Stomach (tissue), 9 donors: ENCODE results near the gene AAR2. TPM values are rescaled to one million over a fixed set of nuclear protein-coding genes. Genes with fewer than 3 reads are reported as not detected.

ENCODE experiments used
- DNase-seq, 2 donors: peaks; one replicate each; pipeline versions ENCODE4 v3.0.0 to v3.0.0-alpha.2; 2013 to 2019
- H3K27ac ChIP-seq, 5 donors: fragments of 200-600 bp in 4 of 5; sonication (generic) in 4 of 5; one replicate each; pipeline ENCODE4 v1.5.1; 2013 to 2019; ENCODE audit warnings: mild to moderate bottlenecking in 1 of 5, moderate library complexity in 1 of 5
- H3K27me3 ChIP-seq, 3 donors: fragments of 200-600 bp; sonication (generic); one replicate each; pipeline ENCODE4 v1.5.1; 2017 to 2019; ENCODE audit warnings: mixed run types in 1 of 3
- H3K36me3 ChIP-seq, 4 donors: fragments of 200-600 bp; sonication (generic); 1 replicate in 3 of 4; 2 replicates in 1 of 4; pipeline ENCODE4 v1.5.1; 2016 to 2019
- H3K4me1 ChIP-seq, 4 donors: fragments of 200-600 bp; sonication (generic); one replicate each; pipeline ENCODE4 v1.5.1; 2016 to 2019
- H3K4me3 ChIP-seq, 4 donors: fragments of 200-600 bp; sonication (generic) in 3 of 4; one replicate each; pipeline ENCODE4 v1.5.1; 2016 to 2019; ENCODE audit warnings: mild to moderate bottlenecking in 1 of 4
- H3K9me3 ChIP-seq, 4 donors: fragments of 200-600 bp; sonication (generic); one replicate each; pipeline ENCODE4 v1.5.1; 2016 to 2019
- CTCF ChIP-seq, 7 experiments: fragments of 450-650 bp in 4 of 7; fragments of 200-600 bp in 3 of 7; sonication (generic) in 3 of 7; IDR thresholded peaks; one replicate each; pipeline ENCODE4 v1.5.1; 2016 to 2019; ENCODE audit warnings: antibody characterized with exemption in 7 of 7, control low read depth in 2 of 7, mild to moderate bottlenecking in 1 of 7
- EP300 ChIP-seq: sonication (generic); formaldehyde crosslinking; IDR thresholded peaks from one replicate; pipeline ENCODE4 v1.6.1; 2017; ENCODE audit warnings: antibody characterized with exemption
- POLR2A ChIP-seq, 4 donors: fragments of 450-650 bp; IDR thresholded peaks; one replicate each; pipeline ENCODE4 v1.6.1; 2016; ENCODE audit warnings: antibody characterized with exemption in 4 of 4, control low read depth in 2 of 4, mild to moderate bottlenecking in 1 of 4, moderate library complexity in 1 of 4
- POLR2AphosphoS5 ChIP-seq, 3 donors: sonication (generic); formaldehyde crosslinking; IDR thresholded peaks; one replicate each; pipeline ENCODE4 v1.6.1; 2016; ENCODE audit warnings: antibody characterized with exemption in 3 of 3
- WGBS, 5 donors: extraction: QIAGEN DNeasy Blood & Tissue Kit in 3 of 5; methylation state at CpG; one replicate each; pipeline versions ENCODE4 v1.1.5 to v1.1.7; 2013 to 2018; 5-methylcytosine and 5-hydroxymethylcytosine counted together
- intact Hi-C: fragments of 100-400 bp; cut with DNase I; formaldehyde crosslinking; loops from one replicate; pipeline ENCODE4 v1.15.1; 2023; ENCODE audit warnings: low total_unique reads
- polyA plus RNA-seq, 3 donors: library from polyadenylated mRNA; stranded (reverse); fragments of 200-250 nt; gene quantifications; one replicate each; pipeline ENCODE4 v1.2.3, GENCODE V29; 2013
- total RNA-seq, 5 donors: library from RNA; depleted of rRNA; stranded (reverse); fragments of >200 nt; gene quantifications; one replicate each; pipeline versions ENCODE4 v1.1.0 to v1.2.3, GENCODE V29; 2014 to 2016
- donor health status: healthy with polysubstance abuse.
- donor health status: Bipolar disorder and iron deficiency.
- donor health status: healthy.

Gene AAR2
- total and polyA plus RNA-seq, 8 donors, result 4.7 to 75.6 (median 19.7) TPM

- WGBS, 5 donors, result 62 to 76% (median 67%) methylated on average over 4 of the region's 4 CpGs
- Histone ChIP-seq H3K4me3 (no peak overlapping the region), H3K27me3 (no peaks in the 10 kb centered on the region), H3K4me1 (no peaks in the 10 kb centered on the region), H3K9me3 (no peaks in the 10 kb centered on the region), H3K36me3 (peaks cover 31 to 98% (median 90%) of the 10 kb centered on the region in 4 donors), H3K27ac (no peak overlapping the region)
- TF ChIP-seq POLR2A (IDR thresholded peaks at IDR 0.05), result no peak
- no peak for TF ChIP-seq POLR2AphosphoS5 (IDR thresholded peaks at IDR 0.05)
- no peak for DNase-seq
- intact Hi-C loops, result no loop called here
Observed at GRCh38 chr20:36217226-36217625, 19.1 kb upstream of the AAR2 start.

- H3K4me3 ChIP-seq, result no peak overlapping the region
- no peak for TF ChIP-seq POLR2A (IDR thresholded peaks at IDR 0.05)
- no peak for TF ChIP-seq POLR2AphosphoS5 (IDR thresholded peaks at IDR 0.05)
- TF ChIP-seq EP300, result no peak
- TF ChIP-seq CTCF (IDR thresholded peaks at IDR 0.05), result no peak
- no peak overlapping the region for H3K27ac ChIP-seq
- intact Hi-C loops, result no loop called here
- 73 to 84% (median 80%) methylated on average over 16 of the region's 16 CpGs for WGBS, 5 donors
- no peaks in the 10 kb centered on the region for H3K27me3 ChIP-seq
- no peak for DNase-seq
- H3K36me3 ChIP-seq, result peaks cover 32 to 97% (median 90%) of the 10 kb centered on the region in 4 donors
- H3K4me1 ChIP-seq, result no peaks in the 10 kb centered on the region
- H3K9me3 ChIP-seq, result no peaks in the 10 kb centered on the region
Observed at GRCh38 chr20:36218380-36219064, 17.8 kb upstream of the AAR2 start.

- WGBS, 5 donors, result 87 to 95% (median 93%) methylated on average over 15 to 17 of the region's 17 CpGs
- Histone ChIP-seq H3K27ac (no peak overlapping the region), H3K36me3 (peaks cover 32 to 97% (median 90%) of the 10 kb centered on the region in 4 donors), H3K27me3 (no peaks in the 10 kb centered on the region), H3K9me3 (no peaks in the 10 kb centered on the region), H3K4me3 (no peak overlapping the region), H3K4me1 (no peaks in the 10 kb centered on the region)
- TF ChIP-seq POLR2AphosphoS5 (IDR thresholded peaks at IDR 0.05), result no peak
- no peak for TF ChIP-seq EP300
- no peak for TF ChIP-seq CTCF (IDR thresholded peaks at IDR 0.05)
- no peak for TF ChIP-seq POLR2A (IDR thresholded peaks at IDR 0.05)
- DNase-seq, result no peak
- intact Hi-C loops, result no loop called here
Observed at GRCh38 chr20:36219671-36220220, 16.5 kb upstream of the AAR2 start.

- Histone ChIP-seq H3K4me1 (no peaks in the 10 kb centered on the region), H3K9me3 (no peaks in the 10 kb centered on the region), H3K27ac (no peak overlapping the region), H3K4me3 (no peak overlapping the region), H3K36me3 (peaks cover 13 to 100% (median 97%) of the 10 kb centered on the region in 4 donors), H3K27me3 (no peaks in the 10 kb centered on the region)
- 86 to 92% (median 88%) methylated on average over 7 of the region's 7 CpGs for WGBS, 5 donors
- intact Hi-C loops, result no loop called here
- no peak for DNase-seq
- TF ChIP-seq CTCF (IDR thresholded peaks at IDR 0.05) (no peak), POLR2AphosphoS5 (IDR thresholded peaks at IDR 0.05) (no peak), POLR2A (IDR thresholded peaks at IDR 0.05) (no peak), EP300 (no peak)
Observed at GRCh38 chr20:36225666-36226065, 10.6 kb upstream of the AAR2 start.

GRCh38 chr20:36228770-36229169, 7.5 kb upstream of the AAR2 start:
- no peak for DNase-seq
- no peaks in the 10 kb centered on the region for H3K9me3 ChIP-seq

More at GRCh38 chr20:36228770-36229169, 7.5 kb upstream of the AAR2 start:
- Histone ChIP-seq H3K4me1 (no peaks in the 10 kb centered on the region), H3K4me3 (no peak overlapping the region), H3K27ac (no peak overlapping the region), H3K27me3 (no peaks in the 10 kb centered on the region), H3K36me3 (peaks cover 0 to 80% (median 68%) of the 10 kb centered on the region in 4 donors)
- WGBS, 5 donors, result 64 to 79% (median 74%) methylated on average over 6 of the region's 6 CpGs
- intact Hi-C loops, result no loop called here
- no peak for TF ChIP-seq EP300
- no peak for TF ChIP-seq POLR2A (IDR thresholded peaks at IDR 0.05)
- no peak for TF ChIP-seq POLR2AphosphoS5 (IDR thresholded peaks at IDR 0.05)
- TF ChIP-seq CTCF (IDR thresholded peaks at IDR 0.05), result no peak
